ENCODE results near the gene PIK3C3.

PIK3C3 gene

GRCh38 chr18:41966943-41967342 is 11.9 kb downstream of the PIK3C3 start:
- Histone ChIP-seq H3K4me3 (ENCODE audit: low read depth, low read length) (no peak overlapping the region), H3K9ac (ENCODE audit: low read length) (no peak overlapping the region), H3K36me3 (ENCODE audit: control insufficient read depth, insufficient read depth, low read length) (peaks cover 51% of the 10 kb centered on the region)

GRCh38 chr18:41967680-41968079 is 12.6 kb downstream of the PIK3C3 start:
- H3K9ac ChIP-seq (ENCODE audit: low read length) = no peak overlapping the region

More at GRCh38 chr18:41966943-41967342, 11.9 kb downstream of the PIK3C3 start:
- Histone ChIP-seq H3K27me3 (ENCODE audit: control insufficient read depth, insufficient read depth, low read length) (no peaks in the 10 kb centered on the region), H3K4me1 (ENCODE audit: control insufficient read depth, insufficient read depth, low read length) (no peaks in the 10 kb centered on the region), H3K9me3 (ENCODE audit: control insufficient read depth, insufficient read depth, low read depth, low read length) (no peaks in the 10 kb centered on the region), H3K27ac (ENCODE audit: low read depth, low read length) (no peak overlapping the region)

GRCh38 chr18:41969881-41970280 is 14.8 kb downstream of the PIK3C3 start:
- Histone ChIP-seq H3K36me3 (ENCODE audit: control insufficient read depth, insufficient read depth, low read length) (peaks cover 38% of the 10 kb centered on the region), H3K27ac (ENCODE audit: low read depth, low read length) (no peak overlapping the region), H3K9ac (ENCODE audit: low read length) (no peak overlapping the region), H3K27me3 (ENCODE audit: control insufficient read depth, insufficient read depth, low read length) (no peaks in the 10 kb centered on the region), H3K9me3 (ENCODE audit: control insufficient read depth, insufficient read depth, low read depth, low read length) (no peaks in the 10 kb centered on the region), H3K4me1 (ENCODE audit: control insufficient read depth, insufficient read depth, low read length) (no peaks in the 10 kb centered on the region), H3K4me3 (ENCODE audit: low read depth, low read length) (no peak overlapping the region)

More at GRCh38 chr18:41967680-41968079, 12.6 kb downstream of the PIK3C3 start:
- H3K27me3 ChIP-seq (ENCODE audit: control insufficient read depth, insufficient read depth, low read length) = no peaks in the 10 kb centered on the region
- H3K4me1 ChIP-seq (ENCODE audit: control insufficient read depth, insufficient read depth, low read length) = no peaks in the 10 kb centered on the region
- peaks cover 47% of the 10 kb centered on the region for H3K36me3 ChIP-seq (ENCODE audit: control insufficient read depth, insufficient read depth, low read length)
- H3K27ac ChIP-seq (ENCODE audit: low read depth, low read length) = no peak overlapping the region
- no peaks in the 10 kb centered on the region for H3K9me3 ChIP-seq (ENCODE audit: control insufficient read depth, insufficient read depth, low read depth, low read length)
- no peak overlapping the region for H3K4me3 ChIP-seq (ENCODE audit: low read depth, low read length)

- no peaks in the 10 kb centered on the region for H3K4me1 ChIP-seq (ENCODE audit: control insufficient read depth, insufficient read depth, low read length)
- H3K27ac ChIP-seq (ENCODE audit: low read depth, low read length) = no peak overlapping the region
- H3K27me3 ChIP-seq (ENCODE audit: control insufficient read depth, insufficient read depth, low read length) = no peaks in the 10 kb centered on the region
- H3K9me3 ChIP-seq (ENCODE audit: control insufficient read depth, insufficient read depth, low read depth, low read length) = no peaks in the 10 kb centered on the region
- no peak overlapping the region for H3K4me3 ChIP-seq (ENCODE audit: low read depth, low read length)
- H3K36me3 ChIP-seq (ENCODE audit: control insufficient read depth, insufficient read depth, low read length) = peaks cover 26% of the 10 kb centered on the region
- H3K9ac ChIP-seq (ENCODE audit: low read length) = no peak overlapping the region
These were observed 17.3 kb downstream of the PIK3C3 start for GRCh38 chr18:41972067-41972925.

- Histone ChIP-seq H3K4me1 (ENCODE audit: control insufficient read depth, insufficient read depth, low read length) (no peaks in the 10 kb centered on the region), H3K27ac (ENCODE audit: low read depth, low read length) (0 out of 2 replicates have a peak overlapping the region, but pooled peaks have one; percentile 47), H3K36me3 (ENCODE audit: control insufficient read depth, insufficient read depth, low read length) (peaks cover 21% of the 10 kb centered on the region), H3K9me3 (ENCODE audit: control insufficient read depth, insufficient read depth, low read depth, low read length) (no peaks in the 10 kb centered on the region), H3K9ac (ENCODE audit: low read length) (no peak overlapping the region), H3K27me3 (ENCODE audit: control insufficient read depth, insufficient read depth, low read length) (no peaks in the 10 kb centered on the region), H3K4me3 (ENCODE audit: low read depth, low read length) (no peak overlapping the region)
These were observed 18.9 kb downstream of the PIK3C3 start for GRCh38 chr18:41973983-41974382.

- Histone ChIP-seq H3K9me3 (ENCODE audit: control insufficient read depth, insufficient read depth, low read depth, low read length) (no peaks in the 10 kb centered on the region), H3K4me1 (ENCODE audit: control insufficient read depth, insufficient read depth, low read length) (no peaks in the 10 kb centered on the region), H3K9ac (ENCODE audit: low read length) (no peak overlapping the region), H3K36me3 (ENCODE audit: control insufficient read depth, insufficient read depth, low read length) (peaks cover 20% of the 10 kb centered on the region), H3K27me3 (ENCODE audit: control insufficient read depth, insufficient read depth, low read length) (no peaks in the 10 kb centered on the region), H3K4me3 (ENCODE audit: low read depth, low read length) (no peak overlapping the region), H3K27ac (ENCODE audit: low read depth, low read length) (no peak overlapping the region)
These were observed 19.8 kb downstream of the PIK3C3 start for GRCh38 chr18:41974796-41975201.

GRCh38 chr18:41975284-41975683 is 20.2 kb downstream of the PIK3C3 start:
- Histone ChIP-seq H3K4me1 (ENCODE audit: control insufficient read depth, insufficient read depth, low read length) (no peaks in the 10 kb centered on the region), H3K9ac (ENCODE audit: low read length) (no peak overlapping the region), H3K9me3 (ENCODE audit: control insufficient read depth, insufficient read depth, low read depth, low read length) (no peaks in the 10 kb centered on the region), H3K27ac (ENCODE audit: low read depth, low read length) (no peak overlapping the region), H3K27me3 (ENCODE audit: control insufficient read depth, insufficient read depth, low read length) (no peaks in the 10 kb centered on the region), H3K36me3 (ENCODE audit: control insufficient read depth, insufficient read depth, low read length) (peaks cover 15% of the 10 kb centered on the region), H3K4me3 (ENCODE audit: low read depth, low read length) (no peak overlapping the region)

GRCh38 chr18:41977233-41977632 is 22.2 kb downstream of the PIK3C3 start:
- H3K9ac ChIP-seq (ENCODE audit: low read length) = no peak overlapping the region
- no peak overlapping the region for H3K4me3 ChIP-seq (ENCODE audit: low read depth, low read length)
- no peaks in the 10 kb centered on the region for H3K9me3 ChIP-seq (ENCODE audit: control insufficient read depth, insufficient read depth, low read depth, low read length)
- H3K36me3 ChIP-seq (ENCODE audit: control insufficient read depth, insufficient read depth, low read length) = peaks cover 5% of the 10 kb centered on the region; the same call in 1 of the 2 replicates
- H3K4me1 ChIP-seq (ENCODE audit: control insufficient read depth, insufficient read depth, low read length) = no peaks in the 10 kb centered on the region
- H3K27me3 ChIP-seq (ENCODE audit: control insufficient read depth, insufficient read depth, low read length) = no peaks in the 10 kb centered on the region
- H3K27ac ChIP-seq (ENCODE audit: low read depth, low read length) = no peak overlapping the region

GRCh38 chr18:41982942-41983660 is 28.1 kb downstream of the PIK3C3 start:
- H3K27me3 ChIP-seq (ENCODE audit: control insufficient read depth, insufficient read depth, low read length) = no peaks in the 10 kb centered on the region
- no peak overlapping the region for H3K9ac ChIP-seq (ENCODE audit: low read length)
- H3K4me1 ChIP-seq (ENCODE audit: control insufficient read depth, insufficient read depth, low read length) = no peaks in the 10 kb centered on the region
- no peak overlapping the region for H3K27ac ChIP-seq (ENCODE audit: low read depth, low read length)
- H3K36me3 ChIP-seq (ENCODE audit: control insufficient read depth, insufficient read depth, low read length) = 0 out of 2 replicates have a peak, but pooled peaks cover under 1% of the 10 kb centered on the region
- no peak overlapping the region for H3K4me3 ChIP-seq (ENCODE audit: low read depth, low read length)
- H3K9me3 ChIP-seq (ENCODE audit: control insufficient read depth, insufficient read depth, low read depth, low read length) = no peaks in the 10 kb centered on the region

GRCh38 chr18:41985914-41986313 is 30.9 kb downstream of the PIK3C3 start:
- no peak overlapping the region for H3K9ac ChIP-seq (ENCODE audit: low read length)
- H3K4me3 ChIP-seq (ENCODE audit: low read depth, low read length) = no peak overlapping the region
- no peaks in the 10 kb centered on the region for H3K27me3 ChIP-seq (ENCODE audit: control insufficient read depth, insufficient read depth, low read length)
- H3K4me1 ChIP-seq (ENCODE audit: control insufficient read depth, insufficient read depth, low read length) = no peaks in the 10 kb centered on the region
- no peak overlapping the region for H3K27ac ChIP-seq (ENCODE audit: low read depth, low read length)
- H3K9me3 ChIP-seq (ENCODE audit: control insufficient read depth, insufficient read depth, low read depth, low read length) = no peaks in the 10 kb centered on the region
- peaks cover 4% of the 10 kb centered on the region; the same call in 1 of the 2 replicates for H3K36me3 ChIP-seq (ENCODE audit: control insufficient read depth, insufficient read depth, low read length)

GRCh38 chr18:41989508-41989907 is 34.5 kb downstream of the PIK3C3 start:
- peaks cover 13% of the 10 kb centered on the region for H3K36me3 ChIP-seq (ENCODE audit: control insufficient read depth, insufficient read depth, low read length)
- no peaks in the 10 kb centered on the region for H3K9me3 ChIP-seq (ENCODE audit: control insufficient read depth, insufficient read depth, low read depth, low read length)
- H3K4me1 ChIP-seq (ENCODE audit: control insufficient read depth, insufficient read depth, low read length) = no peaks in the 10 kb centered on the region

More at GRCh38 chr18:41989508-41989907, 34.5 kb downstream of the PIK3C3 start:
- Histone ChIP-seq H3K4me3 (ENCODE audit: low read depth, low read length) (no peak overlapping the region), H3K27me3 (ENCODE audit: control insufficient read depth, insufficient read depth, low read length) (no peaks in the 10 kb centered on the region), H3K27ac (ENCODE audit: low read depth, low read length) (no peak overlapping the region), H3K9ac (ENCODE audit: low read length) (no peak overlapping the region)
